CD8-positive, alpha-beta memory T cell (primary cell): Measurements from ENCODE around the gene TMEM131L. TPM values are rescaled to one million over a fixed set of nuclear protein-coding genes. Genes with fewer than 3 reads are reported as not detected.

Experiments
- CTCF ChIA-PET: fragments of 350-600 bp; sonication (Branson Sonifier 250); formaldehyde crosslinking; loops from one replicate; lab custom pipeline; 2021; ENCODE audit warnings: antibody characterized with exemption; lab: Charles Lee
- POLR2A ChIA-PET: fragments of 350-600 bp; sonication (Branson Sonifier 250); formaldehyde crosslinking; loops from one replicate; lab custom pipeline; 2021; ENCODE audit warnings: antibody characterized with exemption; lab: Charles Lee
- DNase-seq, 5 donors: peaks; one replicate each; pipeline versions ENCODE4 v3.0.0 to v3.0.0-alpha.2; 2020 to 2022; ENCODE audit warnings: mixed read lengths in 1 of 5
- H3K27ac ChIP-seq: one replicate; pipeline ENCODE4 v1.7.0; 2013; ENCODE audit warnings: low read depth, mild to moderate bottlenecking, low read length, moderate library complexity
- H3K27me3 ChIP-seq: 2 replicates; pipeline ENCODE4 v1.7.0; 2013; ENCODE audit warnings: low read length, mild to moderate bottlenecking; ENCODE audit not compliant: insufficient read depth, poor library complexity, severe bottlenecking
- H3K36me3 ChIP-seq: 2 replicates; pipeline ENCODE4 v1.7.0; 2013; ENCODE audit warnings: mild to moderate bottlenecking, low read length, moderate library complexity; ENCODE audit not compliant: insufficient read depth
- H3K4me1 ChIP-seq: 2 replicates; pipeline ENCODE4 v1.7.0; 2013; ENCODE audit warnings: mild to moderate bottlenecking, low read length, moderate library complexity; ENCODE audit not compliant: insufficient read depth
- H3K4me3 ChIP-seq: 2 replicates; pipeline ENCODE4 v1.7.0; 2013; ENCODE audit warnings: mild to moderate bottlenecking, low read length
- H3K9me3 ChIP-seq: 2 replicates; pipeline ENCODE4 v1.7.0; 2013; ENCODE audit warnings: mild to moderate bottlenecking, low read length
- H3K27ac Mint-ChIP-seq, 8 donors: one replicate each; pipeline ENCODE4 v1.8.0; 2020 to 2021; ENCODE audit warnings: mixed read lengths in 8 of 8, mild to moderate bottlenecking in 6 of 8, inconsistent platforms in 3 of 8, moderate library complexity in 3 of 8
- H3K27me3 Mint-ChIP-seq, 2 donors: one replicate each; pipeline ENCODE4 v1.8.0; 2020 to 2021; ENCODE audit warnings: mixed read lengths in 2 of 2, mild to moderate bottlenecking in 1 of 2, moderate library complexity in 1 of 2
- H3K36me3 Mint-ChIP-seq, 3 donors: one replicate each; pipeline ENCODE4 v1.8.0; 2020 to 2021; ENCODE audit warnings: mixed read lengths in 3 of 3, inconsistent platforms in 1 of 3, mild to moderate bottlenecking in 1 of 3
- H3K4me1 Mint-ChIP-seq, 3 donors: one replicate each; pipeline ENCODE4 v1.8.0; 2020 to 2021; ENCODE audit warnings: mixed read lengths in 3 of 3, inconsistent platforms in 1 of 3, mild to moderate bottlenecking in 1 of 3
- H3K4me3 Mint-ChIP-seq, 7 donors: one replicate each; pipeline ENCODE4 v1.8.0; 2020 to 2021; ENCODE audit warnings: mixed read lengths in 7 of 7, mild to moderate bottlenecking in 6 of 7, moderate library complexity in 4 of 7, inconsistent platforms in 2 of 7
- H3K9me3 Mint-ChIP-seq, 5 donors: one replicate each; pipeline ENCODE4 v1.8.0; 2020 to 2022; ENCODE audit warnings: mixed read lengths in 5 of 5, mild to moderate bottlenecking in 3 of 5, moderate library complexity in 2 of 5, inconsistent platforms in 1 of 5
- polyA plus RNA-seq: library from polyadenylated mRNA; unstranded; fragments of 300-500 nt; fragmentation: Illumina TruSeq; gene quantifications from one replicate; pipeline ENCODE4 v1.2.3, GENCODE V29; 2021
- total RNA-seq, 2 experiments: library from RNA; stranded (reverse); gene quantifications; one replicate each; pipeline ENCODE4 v1.2.3, GENCODE V29; 2021

The TMEM131L gene
- total and polyA plus RNA-seq, 3 experiments from 2014 or later = 28.1 to 29.6 (median 28.6) TPM

DNA sequence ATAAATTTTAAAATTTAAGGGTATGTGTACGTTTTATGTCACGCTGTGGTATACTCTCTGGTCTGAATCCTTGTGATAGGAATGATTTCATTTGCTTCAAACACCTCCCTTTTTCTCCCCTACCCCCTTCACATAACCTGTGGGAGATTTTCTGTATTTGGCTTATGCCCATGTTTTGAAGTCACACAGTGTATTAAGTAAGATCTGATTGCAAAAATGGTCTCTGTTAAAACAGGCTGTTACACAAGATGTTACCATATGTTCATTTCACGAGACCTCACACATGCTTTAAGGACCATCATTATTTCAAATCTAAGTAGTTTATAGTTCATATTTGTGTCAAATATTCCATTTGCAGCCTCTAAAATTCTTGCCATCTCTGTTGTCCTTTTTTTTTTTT, 63.5 kb downstream of the TMEM131L start:
- DNase-seq = no peak
- no peak overlapping the region for H3K27ac ChIP-seq
- Mint-ChIP-seq H3K27ac (peak overlapping the region; percentile 85 to 98 (median 90)), H3K9me3 (no peaks in the 10 kb centered on the region), H3K36me3 (peaks cover 0 to 10% (median 7%) of the 10 kb centered on the region in 3 donors), H3K4me3 (peak overlapping the region; percentile 60 to 86 (median 77)), H3K4me1 (peaks cover 83 to 95% (median 94%) of the 10 kb centered on the region in 3 donors), H3K27me3 (peaks cover 0 to 1% of the 10 kb centered on the region in 2 donors)
- no peaks in the 10 kb centered on the region for H3K9me3 ChIP-seq
- peak overlapping the region; percentile 30 for H3K4me3 ChIP-seq
- no peaks in the 10 kb centered on the region for H3K36me3 ChIP-seq
- H3K4me1 ChIP-seq = peaks cover 92% of the 10 kb centered on the region
- ChIA-PET CTCF (no interaction called here), POLR2A (interaction anchor here (1.0 kb wide), 1 partner anchor 62 kb away, joined by 4 read pairs; no protein-coding TSS in a partner anchor)
- H3K27me3 ChIP-seq = no peaks in the 10 kb centered on the region

DNA sequence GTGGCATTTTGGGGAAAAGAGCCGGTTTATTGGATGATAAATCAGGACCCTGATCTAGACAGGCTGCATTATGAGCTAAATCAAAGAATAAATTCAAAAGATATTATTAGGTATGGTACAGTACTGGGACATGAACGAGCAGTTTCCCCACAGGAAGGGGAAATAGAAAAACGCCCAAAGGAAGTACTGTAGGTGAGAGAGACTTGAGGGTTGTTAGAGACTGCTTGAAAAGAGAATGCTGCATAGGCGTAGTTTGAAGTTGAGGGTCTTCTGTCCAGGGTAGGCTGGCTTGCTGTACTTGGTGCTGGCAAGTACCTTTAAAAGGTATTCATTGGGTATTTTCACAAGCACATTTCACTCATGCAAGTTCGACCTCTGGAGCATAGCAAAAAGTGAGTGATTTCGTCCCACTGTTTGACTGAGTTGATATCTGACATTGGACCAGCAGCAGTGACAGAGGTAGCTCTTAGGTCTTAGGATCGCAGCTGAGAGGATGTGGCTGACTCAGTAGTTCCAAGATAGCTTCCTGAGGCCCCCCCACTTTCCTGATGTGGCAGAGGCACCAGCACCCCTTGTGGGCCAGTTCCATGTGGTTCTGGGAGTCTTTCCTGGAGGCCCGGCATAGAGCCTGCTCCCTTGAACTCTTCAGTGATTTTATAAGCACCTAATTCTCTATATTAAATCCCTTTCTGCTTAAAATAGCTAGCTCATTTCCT, 64.3 kb downstream of the TMEM131L start:
- Mint-ChIP-seq H3K4me3 (peak overlapping the region; percentile 60 to 86 (median 77)), H3K36me3 (peaks cover 0 to 14% (median 11%) of the 10 kb centered on the region in 3 donors), H3K27me3 (peaks cover 0 to 1% of the 10 kb centered on the region in 2 donors), H3K4me1 (peaks cover 85 to 96% (median 94%) of the 10 kb centered on the region in 3 donors), H3K9me3 (no peaks in the 10 kb centered on the region), H3K27ac (peak overlapping the region; percentile 85 to 98 (median 90))
- Histone ChIP-seq H3K36me3 (no peaks in the 10 kb centered on the region), H3K27ac (no peak overlapping the region), H3K4me1 (peaks cover 92% of the 10 kb centered on the region), H3K27me3 (no peaks in the 10 kb centered on the region), H3K4me3 (peak overlapping the region; percentile 30), H3K9me3 (no peaks in the 10 kb centered on the region)
- CTCF ChIA-PET = interaction anchor here (0.9 to 3.9 kb wide), 5 partner anchors 10 to 97 kb away, joined by 3 to 18 read pairs (median 5); partner anchors contain the start of gene TMEM131L
- POLR2A ChIA-PET = interaction anchor here (0.9 to 1.0 kb wide), 2 partner anchors 44 to 63 kb away, joined by 3 to 4 read pairs; no protein-coding TSS in a partner anchor
- DNase-seq = peak in 2 of 5 donors; percentile 20 to 36

DNA sequence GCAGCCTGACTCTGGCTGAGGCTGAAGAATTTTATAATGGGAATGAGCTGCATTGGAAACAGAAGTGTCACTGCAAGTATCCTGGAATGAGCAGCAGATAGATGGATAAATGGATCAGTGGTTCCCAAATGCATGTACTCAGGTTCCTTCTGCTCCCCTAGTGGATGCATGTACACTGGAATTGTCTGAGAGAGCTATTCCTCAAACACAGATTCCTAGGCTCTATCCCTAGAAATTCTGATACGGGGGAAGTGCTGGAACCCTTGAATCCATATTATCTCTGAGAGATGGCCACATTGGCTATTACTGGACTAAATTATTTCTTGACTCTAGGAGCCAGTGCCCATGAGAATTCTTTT, 64.8 kb downstream of the TMEM131L start:
- Histone ChIP-seq H3K9me3 (no peaks in the 10 kb centered on the region), H3K4me3 (peak overlapping the region; percentile 30), H3K4me1 (peaks cover 95% of the 10 kb centered on the region), H3K27ac (no peak overlapping the region), H3K36me3 (no peaks in the 10 kb centered on the region), H3K27me3 (no peaks in the 10 kb centered on the region)
- peak overlapping the region; percentile 85 to 98 (median 90) for H3K27ac Mint-ChIP-seq
- ChIA-PET POLR2A (interaction anchor here (0.9 kb wide), 1 partner anchor 45 kb away, joined by 3 read pairs; no protein-coding TSS in a partner anchor), CTCF (interaction anchor here (0.9 to 3.9 kb wide), 8 partner anchors 8 to 98 kb away, joined by 3 to 18 read pairs (median 4); partner anchors contain the start of gene TMEM131L)
- peaks cover 89 to 97% (median 95%) of the 10 kb centered on the region in 3 donors for H3K4me1 Mint-ChIP-seq
- peak overlapping the region; percentile 60 to 86 (median 77) for H3K4me3 Mint-ChIP-seq
- peaks cover 0 to 14% (median 11%) of the 10 kb centered on the region in 3 donors for H3K36me3 Mint-ChIP-seq
- peaks cover 0 to 1% of the 10 kb centered on the region in 2 donors for H3K27me3 Mint-ChIP-seq
- no peak for DNase-seq
- H3K9me3 Mint-ChIP-seq = no peaks in the 10 kb centered on the region

DNA sequence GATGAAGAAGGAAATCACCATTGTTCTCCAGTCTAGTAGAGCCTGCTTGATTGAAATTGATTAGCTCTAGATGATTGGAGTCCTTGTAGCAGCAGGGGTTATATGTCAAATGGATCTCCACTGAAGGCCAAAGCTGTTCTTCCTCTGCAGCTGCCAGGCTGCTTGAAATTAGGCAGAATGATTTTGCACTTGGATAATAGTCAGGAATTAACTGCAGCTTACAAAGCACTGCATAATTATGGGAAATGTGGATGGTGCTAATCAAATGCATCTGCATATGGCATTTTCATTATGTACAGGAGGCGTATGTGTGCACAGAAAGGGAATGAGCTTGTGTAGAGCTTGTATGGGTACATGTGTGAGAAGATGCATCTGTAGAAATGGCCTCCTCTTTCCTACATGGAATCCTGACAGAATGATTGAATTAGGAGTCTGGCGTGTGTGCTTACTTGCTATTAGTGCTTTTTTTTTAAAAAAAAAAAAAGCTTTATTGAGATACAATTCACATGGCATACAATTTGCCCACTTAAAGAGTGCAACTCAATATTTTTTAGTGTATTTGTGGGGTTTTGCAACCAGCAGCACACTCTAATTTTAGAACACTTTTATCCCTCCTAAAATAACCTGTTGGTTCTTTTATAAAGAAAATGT, 65.9 kb downstream of the TMEM131L start:
- Mint-ChIP-seq H3K9me3 (no peaks in the 10 kb centered on the region), H3K27me3 (no peaks in the 10 kb centered on the region), H3K36me3 (peaks cover 0 to 18% (median 8%) of the 10 kb centered on the region in 3 donors), H3K4me3 (peak overlapping the region in 4 of 7 donors; percentile 12 to 55 (median 12)), H3K27ac (peak overlapping the region; percentile 47 to 95 (median 81)), H3K4me1 (peaks cover 89 to 96% (median 95%) of the 10 kb centered on the region in 3 donors)
- Histone ChIP-seq H3K27ac (no peak overlapping the region), H3K36me3 (no peaks in the 10 kb centered on the region), H3K9me3 (no peaks in the 10 kb centered on the region), H3K4me3 (no peak overlapping the region), H3K27me3 (no peaks in the 10 kb centered on the region), H3K4me1 (peaks cover 96% of the 10 kb centered on the region)
- POLR2A ChIA-PET = no interaction called here
- CTCF ChIA-PET = interaction anchor here (0.9 to 3.9 kb wide), 7 partner anchors 9 to 99 kb away, joined by 3 to 18 read pairs (median 5); partner anchors contain the start of gene TMEM131L
- DNase-seq = no peak

DNA sequence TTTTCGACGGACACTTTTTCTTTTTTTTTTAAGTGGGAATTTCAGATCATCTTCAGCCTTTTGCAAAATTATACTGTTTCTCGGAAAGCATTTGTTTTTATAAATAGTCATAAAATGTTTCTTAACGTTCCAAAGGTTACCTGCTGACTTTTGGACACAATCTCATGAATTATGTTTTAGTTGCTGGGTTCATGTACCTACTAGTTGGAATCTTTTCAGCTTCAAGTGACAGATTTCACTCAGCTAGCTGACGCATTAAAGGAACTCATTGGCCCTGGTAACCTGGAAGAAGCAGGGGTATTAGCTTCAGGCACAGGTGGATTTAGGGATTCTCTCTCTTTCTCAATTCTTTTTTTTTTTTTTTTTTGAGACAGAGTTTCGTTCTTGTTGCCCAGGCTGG, 66.5 kb downstream of the TMEM131L start:
- Mint-ChIP-seq H3K27ac (peak overlapping the region in 7 of 8 donors; percentile 28 to 95 (median 47)), H3K4me1 (peaks cover 86 to 95% (median 95%) of the 10 kb centered on the region in 3 donors), H3K9me3 (no peaks in the 10 kb centered on the region), H3K27me3 (no peaks in the 10 kb centered on the region), H3K4me3 (no peak overlapping the region), H3K36me3 (peaks cover 0 to 19% (median 8%) of the 10 kb centered on the region in 3 donors)
- ChIA-PET POLR2A (no interaction called here), CTCF (interaction anchor here (1.4 to 3.9 kb wide), 5 partner anchors 19 to 100 kb away, joined by 4 to 18 read pairs (median 5); partner anchors contain the start of gene TMEM131L)
- peaks cover 96% of the 10 kb centered on the region for H3K4me1 ChIP-seq
- no peaks in the 10 kb centered on the region for H3K36me3 ChIP-seq
- no peaks in the 10 kb centered on the region for H3K9me3 ChIP-seq
- H3K27ac ChIP-seq = no peak overlapping the region
- no peaks in the 10 kb centered on the region for H3K27me3 ChIP-seq
- no peak for DNase-seq
- H3K4me3 ChIP-seq = no peak overlapping the region

DNA sequence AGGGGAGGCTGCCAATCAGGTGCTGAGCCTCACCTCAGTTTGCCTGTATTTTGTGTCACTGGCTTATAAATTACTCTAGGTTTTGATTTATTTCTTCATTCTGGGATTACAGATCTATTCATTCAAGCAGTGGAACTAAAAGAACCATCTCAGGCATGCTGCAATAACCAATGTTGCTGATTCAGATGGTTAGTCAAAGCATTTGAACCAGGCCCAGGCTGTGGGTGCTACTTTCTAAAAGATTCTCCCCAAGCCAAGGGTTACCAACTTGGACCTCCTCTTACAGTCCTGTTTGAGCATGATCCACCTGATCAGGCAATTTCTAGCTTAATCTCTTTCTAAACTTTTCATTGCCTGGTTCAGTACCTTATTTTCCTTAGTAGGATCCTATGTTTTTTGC, 67.2 kb downstream of the TMEM131L start:
- H3K4me1 Mint-ChIP-seq = peaks cover 85 to 95% (median 95%) of the 10 kb centered on the region in 3 donors
- H3K4me3 Mint-ChIP-seq = peak overlapping the region in 1 of 7 donors; percentile 5
- H3K36me3 Mint-ChIP-seq = peaks cover 0 to 22% (median 6%) of the 10 kb centered on the region in 3 donors
- CTCF ChIA-PET = interaction anchor here (1.2 to 3.9 kb wide), 3 partner anchors 41 to 100 kb away, joined by 4 to 18 read pairs (median 5); partner anchors contain the start of gene TMEM131L
- H3K27ac Mint-ChIP-seq = peak overlapping the region in 7 of 8 donors; percentile 42 to 95 (median 56)
- Histone ChIP-seq H3K4me3 (no peak overlapping the region), H3K27ac (no peak overlapping the region), H3K4me1 (peaks cover 96% of the 10 kb centered on the region), H3K27me3 (no peaks in the 10 kb centered on the region), H3K9me3 (no peaks in the 10 kb centered on the region), H3K36me3 (no peaks in the 10 kb centered on the region)
- no peaks in the 10 kb centered on the region for H3K9me3 Mint-ChIP-seq
- no peaks in the 10 kb centered on the region for H3K27me3 Mint-ChIP-seq
- POLR2A ChIA-PET = no interaction called here
- no peak for DNase-seq

DNA sequence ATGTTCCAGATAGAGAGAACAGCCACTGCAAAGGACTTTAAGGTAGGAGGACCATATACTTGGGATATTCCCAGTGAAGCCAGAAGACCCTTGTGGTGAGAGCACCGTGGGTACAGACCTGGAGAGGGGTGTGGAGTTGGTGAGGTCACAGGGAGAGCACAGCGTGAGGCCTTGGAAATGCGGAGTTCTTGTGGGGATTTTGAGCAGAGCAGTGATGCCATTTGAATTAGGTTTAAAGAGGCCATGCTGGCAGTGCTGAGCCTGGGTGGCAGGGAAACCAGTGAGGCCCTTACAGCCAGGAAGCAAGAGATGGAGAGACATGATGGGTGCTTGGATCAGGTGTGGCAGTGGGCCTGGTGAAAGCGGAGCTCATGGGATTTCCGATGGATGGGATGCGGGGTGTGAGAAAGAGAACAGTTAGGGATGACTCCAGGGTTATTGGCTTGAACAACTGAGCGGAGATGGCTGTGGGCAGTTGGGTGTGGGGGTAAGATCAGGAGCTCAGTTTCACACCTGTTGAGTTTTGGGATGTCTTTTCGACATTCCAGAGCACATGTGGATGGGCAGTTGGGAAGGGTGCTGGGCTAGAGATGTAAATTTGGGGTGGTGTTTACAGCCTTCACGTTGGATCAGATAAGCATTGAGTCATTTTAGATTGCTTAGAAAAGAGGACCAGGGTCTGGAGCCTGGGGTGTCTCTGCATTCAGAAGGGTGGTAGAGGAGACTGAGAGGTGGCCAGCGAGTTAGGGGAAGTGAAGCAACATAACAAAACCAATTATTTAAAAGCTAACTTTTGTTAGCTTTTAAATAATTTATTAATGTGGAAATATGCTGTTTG, 68.9 kb downstream of the TMEM131L start:
- H3K36me3 ChIP-seq = no peaks in the 10 kb centered on the region
- Mint-ChIP-seq H3K36me3 (peaks cover 0 to 26% (median 5%) of the 10 kb centered on the region in 3 donors), H3K27me3 (no peaks in the 10 kb centered on the region), H3K4me3 (peak overlapping the region; percentile 19 to 71 (median 31)), H3K4me1 (peaks cover 76 to 93% (median 91%) of the 10 kb centered on the region in 3 donors), H3K9me3 (no peaks in the 10 kb centered on the region), H3K27ac (peak overlapping the region; percentile 80 to 97 (median 91))
- ChIA-PET CTCF (interaction anchor here (1.0 to 2.5 kb wide), 5 partner anchors 9 to 101 kb away, joined by 3 to 9 read pairs (median 4); no protein-coding TSS in a partner anchor), POLR2A (interaction anchor here (1.3 kb wide), 1 partner anchor 10 kb away, joined by 3 read pairs; no protein-coding TSS in a partner anchor)
- H3K27ac ChIP-seq = no peak overlapping the region
- DNase-seq = no peak
- H3K4me1 ChIP-seq = peaks cover 93% of the 10 kb centered on the region
- H3K9me3 ChIP-seq = no peaks in the 10 kb centered on the region
- no peaks in the 10 kb centered on the region for H3K27me3 ChIP-seq
- no peak overlapping the region for H3K4me3 ChIP-seq
